Testis (tissue), 3 donors: ENCODE results near the gene SLC4A5. TPM values are rescaled to one million over a fixed set of nuclear protein-coding genes. Genes with fewer than 3 reads are reported as not detected.

Experiments used
- DNase-seq: peaks from one replicate; pipeline ENCODE4 v3.0.0-alpha.2; 2019
- H3K27ac ChIP-seq, 2 donors: fragments of 200-600 bp; sonication (generic); one replicate each; pipeline ENCODE4 v1.5.1; 2019
- H3K27me3 ChIP-seq: fragments of 200-600 bp; sonication (generic); one replicate; pipeline ENCODE4 v1.5.1; 2019
- H3K36me3 ChIP-seq: fragments of 200-600 bp; sonication (generic); one replicate; pipeline ENCODE4 v1.5.1; 2017; ENCODE audit warnings: low read depth; ENCODE audit errors: missing control alignments
- H3K4me1 ChIP-seq: fragments of 200-600 bp; sonication (generic); one replicate; pipeline ENCODE4 v1.5.1; 2019
- H3K4me3 ChIP-seq, 2 donors: fragments of 200-600 bp; sonication (generic); one replicate each; pipeline ENCODE4 v1.5.1; 2017 to 2019
- H3K9me3 ChIP-seq: fragments of 200-600 bp; sonication (generic); one replicate; pipeline ENCODE4 v1.5.1; 2017
- POLR2A ChIP-seq: fragments of 450-650 bp; IDR thresholded peaks from one replicate; pipeline ENCODE4 v1.6.1; 2017; ENCODE audit warnings: antibody characterized with exemption, mild to moderate bottlenecking, moderate library complexity
- WGBS, 2 donors: methylation state at CpG; one replicate each; pipeline ENCODE4 v1.1.5; 2018; 5-methylcytosine and 5-hydroxymethylcytosine counted together
- intact Hi-C: fragments of 100-400 bp; cut with DNase I; formaldehyde crosslinking; loops from one replicate; pipeline ENCODE4 v1.15.1; 2023; ENCODE audit warnings: low total_unique reads
- polyA plus RNA-seq: library from polyadenylated mRNA; stranded (reverse); fragments of 350-450 nt; fragmentation: Illumina TruSeq; extraction: RNeasy Lipid Tissue Mini Kit (QIAGEN cat#74804); gene quantifications from one replicate; pipeline ENCODE4 v1.2.3, GENCODE V29; 2014; ENCODE audit warnings: low read depth, low replicate concordance; ENCODE audit not compliant: insufficient read depth
- small RNA-seq, 2 donors: library from RNA; depleted of rRNA; stranded (forward); fragments of <200 nt; gene quantifications; one replicate each; pipeline ENCODE3, GENCODE V24; 2016
- total RNA-seq, 2 donors: library from RNA; depleted of rRNA; stranded (reverse); fragments of >200 nt; gene quantifications; one replicate each; pipeline ENCODE4 v1.2.3, GENCODE V29; 2016
- TF ChIP-seq, protein P1 (sequence below), 3 experiments: fragments of 450-650 bp in 2 of 3; fragments of 200-600 bp in 1 of 3; sonication (generic) in 1 of 3; IDR thresholded peaks; one replicate each; pipeline ENCODE4 v1.5.1; 2016 to 2019; ENCODE audit warnings: antibody characterized with exemption in 3 of 3, mild to moderate bottlenecking in 2 of 3, moderate library complexity in 1 of 3

Gene SLC4A5
- total and polyA plus RNA-seq, 3 donors from 2014 or later, result 40.3 to 188 (median 113) TPM

DNA sequence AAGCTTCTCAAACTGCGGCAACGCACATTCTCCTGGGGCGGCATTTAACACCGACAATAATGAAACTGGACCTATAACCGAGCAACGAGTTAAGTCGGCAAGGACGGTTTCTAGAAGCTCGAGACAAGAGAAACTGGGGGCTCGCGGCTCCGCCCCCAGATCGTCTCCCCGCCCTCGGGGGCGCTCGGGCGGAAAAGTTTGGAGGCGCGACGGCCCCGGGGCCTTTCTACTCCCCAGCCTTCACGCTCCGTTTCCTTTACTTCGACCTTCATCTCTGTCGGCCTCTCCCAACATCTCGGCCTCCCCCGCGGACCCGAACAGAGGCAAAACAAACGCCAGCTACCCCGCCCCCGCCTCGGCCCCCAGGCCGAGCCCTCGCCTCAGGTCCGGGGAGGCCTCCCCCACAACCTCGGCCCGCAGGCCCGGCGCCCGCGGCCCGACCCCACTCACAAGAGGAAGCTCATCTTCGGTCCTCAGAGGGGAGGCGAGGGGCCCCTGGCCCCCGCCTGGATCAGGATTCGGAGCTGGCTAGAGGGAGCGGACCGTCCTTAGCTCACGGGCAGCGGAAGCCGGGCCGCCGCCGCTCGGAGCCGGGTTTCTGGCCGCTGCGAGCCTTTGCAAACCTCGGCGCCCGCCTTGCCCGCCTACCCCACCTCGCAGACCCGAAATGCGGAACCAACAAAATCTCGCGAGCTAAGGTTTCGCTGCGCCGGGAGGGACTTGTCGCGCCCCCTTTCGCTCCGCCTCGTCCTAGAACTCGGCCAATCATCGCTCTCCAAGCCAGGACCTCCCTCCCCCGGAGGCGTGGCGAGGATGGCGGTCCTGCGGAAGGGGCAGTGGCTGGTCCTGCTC, 164.8 kb downstream of the SLC4A5 start, which contains the start of gene MOB1A:
MOB1A (minus strand) TSS at position 669 of the 852 bp plus-strand sequence; CDS start at position 464, 205 bp downstream.
- 0 to 1% methylated on average over 35 to 80 of the region's 84 CpGs for WGBS, 2 donors
- peak within 1 kb of the TSS; percentile 93 to 94 for H3K27ac ChIP-seq
- peaks cover 19% of the 10 kb centered on the region for H3K4me1 ChIP-seq
- DNase-seq, result peak; percentile 99
- H3K9me3 ChIP-seq, result no peaks in the 10 kb centered on the region
- peak within 1 kb of the TSS; percentile 96 to 99 for H3K4me3 ChIP-seq
- intact Hi-C loops, result no loop called here
- no peaks in the 10 kb centered on the region for H3K27me3 ChIP-seq
- no peaks in the 10 kb centered on the region for H3K36me3 ChIP-seq
- TF ChIP-seq POLR2A, result peak; percentile 52
- TF ChIP-seq, protein P1, sequence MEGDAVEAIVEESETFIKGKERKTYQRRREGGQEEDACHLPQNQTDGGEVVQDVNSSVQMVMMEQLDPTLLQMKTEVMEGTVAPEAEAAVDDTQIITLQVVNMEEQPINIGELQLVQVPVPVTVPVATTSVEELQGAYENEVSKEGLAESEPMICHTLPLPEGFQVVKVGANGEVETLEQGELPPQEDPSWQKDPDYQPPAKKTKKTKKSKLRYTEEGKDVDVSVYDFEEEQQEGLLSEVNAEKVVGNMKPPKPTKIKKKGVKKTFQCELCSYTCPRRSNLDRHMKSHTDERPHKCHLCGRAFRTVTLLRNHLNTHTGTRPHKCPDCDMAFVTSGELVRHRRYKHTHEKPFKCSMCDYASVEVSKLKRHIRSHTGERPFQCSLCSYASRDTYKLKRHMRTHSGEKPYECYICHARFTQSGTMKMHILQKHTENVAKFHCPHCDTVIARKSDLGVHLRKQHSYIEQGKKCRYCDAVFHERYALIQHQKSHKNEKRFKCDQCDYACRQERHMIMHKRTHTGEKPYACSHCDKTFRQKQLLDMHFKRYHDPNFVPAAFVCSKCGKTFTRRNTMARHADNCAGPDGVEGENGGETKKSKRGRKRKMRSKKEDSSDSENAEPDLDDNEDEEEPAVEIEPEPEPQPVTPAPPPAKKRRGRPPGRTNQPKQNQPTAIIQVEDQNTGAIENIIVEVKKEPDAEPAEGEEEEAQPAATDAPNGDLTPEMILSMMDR (IDR thresholded peaks at IDR 0.05), result peak in 1 of 3 experiments; percentile 22

DNA sequence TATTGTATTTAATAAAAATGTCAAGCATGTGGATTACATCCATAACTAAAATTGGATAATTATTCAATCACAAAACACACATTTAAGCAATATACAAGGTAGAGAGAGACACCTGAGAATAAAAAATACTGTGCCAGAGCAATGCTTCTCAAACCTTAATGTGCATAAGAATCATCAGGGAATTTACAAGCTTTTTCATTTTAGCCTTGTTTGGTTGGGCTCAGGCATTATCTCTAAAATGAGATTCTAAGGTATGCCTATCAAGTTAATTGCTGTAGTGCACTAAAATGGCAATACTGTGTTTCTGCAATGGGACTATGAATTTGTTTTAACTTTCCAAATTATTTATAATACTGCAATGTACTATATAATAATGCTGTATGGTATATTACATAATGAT, 165.5 kb downstream of the SLC4A5 start:
- Histone ChIP-seq H3K27me3 (no peaks in the 10 kb centered on the region), H3K27ac (peak overlapping the region; percentile 93 to 94), H3K4me3 (peak overlapping the region; percentile 96 to 99), H3K4me1 (peaks cover 22% of the 10 kb centered on the region), H3K36me3 (no peaks in the 10 kb centered on the region), H3K9me3 (no peaks in the 10 kb centered on the region)
- TF ChIP-seq, protein P1 (IDR thresholded peaks at IDR 0.05), result no peak
- TF ChIP-seq POLR2A, result no peak
- intact Hi-C loops, result no loop called here
- no peak for DNase-seq

DNA sequence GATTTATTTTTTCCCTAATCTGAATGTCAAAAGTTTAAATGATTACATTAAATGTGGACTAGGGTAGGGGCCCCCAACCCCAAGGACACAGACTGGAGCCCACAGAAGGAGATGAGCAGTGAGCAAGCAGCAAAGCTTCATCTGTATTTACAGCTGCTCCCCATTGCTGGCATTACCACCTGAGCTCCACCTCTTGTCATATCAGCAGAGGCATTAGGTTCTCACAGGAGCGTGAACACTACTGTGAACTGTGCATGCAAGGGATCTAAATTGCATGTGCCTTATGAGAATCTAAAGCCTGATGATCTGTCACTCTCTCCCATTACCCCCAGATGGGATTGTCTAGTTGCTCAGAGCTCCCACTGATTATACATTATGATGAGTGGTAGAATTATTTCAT, 168.3 kb downstream of the SLC4A5 start:
- no peaks in the 10 kb centered on the region for H3K27me3 ChIP-seq
- no peaks in the 10 kb centered on the region for H3K9me3 ChIP-seq
- intact Hi-C loops, result no loop called here
- no peak for DNase-seq
- TF ChIP-seq, protein P1 (IDR thresholded peaks at IDR 0.05), result no peak
- TF ChIP-seq POLR2A, result no peak
- no peak overlapping the region for H3K27ac ChIP-seq
- H3K4me3 ChIP-seq, result no peak overlapping the region
- WGBS, 2 donors, result 77 to 89% methylated on average over 1 of the region's 1 CpG
- H3K4me1 ChIP-seq, result peaks cover 22% of the 10 kb centered on the region
- no peaks in the 10 kb centered on the region for H3K36me3 ChIP-seq

DNA sequence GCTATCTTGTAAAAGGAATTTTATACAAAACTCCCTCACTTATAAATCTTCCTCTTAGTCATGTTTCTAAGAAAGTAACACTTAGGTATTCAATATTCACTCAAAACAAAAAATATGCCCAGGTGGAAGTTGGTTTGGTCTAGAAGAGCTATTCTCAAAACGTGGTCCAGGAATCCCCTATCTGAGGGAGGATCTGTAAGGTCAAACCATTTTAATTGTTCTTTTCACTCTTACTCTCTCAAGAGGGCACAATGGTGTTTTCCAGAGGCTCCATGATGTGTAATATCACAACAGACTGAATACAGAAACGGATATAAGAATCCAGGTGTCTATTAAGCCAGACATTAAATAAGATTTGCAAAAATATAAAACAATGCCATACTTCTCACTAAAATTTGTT, 174.5 kb downstream of the SLC4A5 start:
- intact Hi-C loops, result no loop called here
- Histone ChIP-seq H3K4me1 (peaks cover 3% of the 10 kb centered on the region), H3K36me3 (no peaks in the 10 kb centered on the region), H3K27me3 (no peaks in the 10 kb centered on the region), H3K9me3 (no peaks in the 10 kb centered on the region), H3K4me3 (no peak overlapping the region), H3K27ac (no peak overlapping the region)
- TF ChIP-seq, protein P1 (IDR thresholded peaks at IDR 0.05), result no peak
- TF ChIP-seq POLR2A, result no peak
- 63 to 71% methylated on average over 2 of the region's 2 CpGs for WGBS, 2 donors
- no peak for DNase-seq

Small RNAs within 50 kb of the gene (small RNA-seq; reads per million reads assigned to genes)
- 0 reads per million in 2 donors for gene RNU6-542P
- 0 reads per million in 2 donors for gene TAF13P2

Other genes starting within 250 kb of the SLC4A5 start
- 10 to 100 TPM; 40.2 to 56.2 TPM for gene BOLA3, start 195.5 kb downstream of the SLC4A5 start, total RNA-seq
- 41.9 TPM for gene BOLA3, start 195.5 kb downstream of the SLC4A5 start, polyA plus RNA-seq
- gene MOB1A, start 164.5 kb downstream of the SLC4A5 start, total RNA-seq, result 10 to 100 TPM; 66.0 to 66.4 TPM
- gene MOB1A, start 164.5 kb downstream of the SLC4A5 start, polyA plus RNA-seq, result 73.9 TPM
- gene MTHFD2, start 144.8 kb downstream of the SLC4A5 start, total RNA-seq, result 10 to 100 TPM; 19.0 to 23.2 TPM
- 39.3 TPM for gene MTHFD2, start 144.8 kb downstream of the SLC4A5 start, polyA plus RNA-seq
- 100 to 1,000 TPM; 321 to 403 TPM for gene DCTN1, start 36.9 kb upstream of the SLC4A5 start, total RNA-seq
- 277 TPM for gene DCTN1, start 36.9 kb upstream of the SLC4A5 start, polyA plus RNA-seq
- gene C2orf81, start 78.2 kb upstream of the SLC4A5 start, total RNA-seq, result 10 to 100 TPM; 10.4 to 15.7 TPM
- 23.1 TPM for gene C2orf81, start 78.2 kb upstream of the SLC4A5 start, polyA plus RNA-seq
- gene WDR54, start 78.3 kb upstream of the SLC4A5 start, total RNA-seq, result 10 to 100 TPM; 27.5 to 31.7 TPM
- 90.6 TPM for gene WDR54, start 78.3 kb upstream of the SLC4A5 start, polyA plus RNA-seq
- gene RTKN, start 98.5 kb upstream of the SLC4A5 start, total RNA-seq, result 10 to 100 TPM; 11.1 to 12.8 TPM
- 8.8 TPM for gene RTKN, start 98.5 kb upstream of the SLC4A5 start, polyA plus RNA-seq
- gene INO80B, start 111.7 kb upstream of the SLC4A5 start, total RNA-seq, result 10 to 100 TPM; 23.1 to 27.9 TPM
- 59.3 TPM for gene INO80B, start 111.7 kb upstream of the SLC4A5 start, polyA plus RNA-seq
- 10 to 100 TPM; 73.8 to 84.3 TPM for gene WBP1, start 115.0 kb upstream of the SLC4A5 start, total RNA-seq
- 80.8 TPM for gene WBP1, start 115.0 kb upstream of the SLC4A5 start, polyA plus RNA-seq
- gene MOGS, start 122.0 kb upstream of the SLC4A5 start, total RNA-seq, result 10 to 100 TPM; 44.8 to 45.7 TPM
- 41.3 TPM for gene MOGS, start 122.0 kb upstream of the SLC4A5 start, polyA plus RNA-seq
- 10 to 100 TPM; 23.6 to 46.0 TPM for gene MRPL53, start 129.3 kb upstream of the SLC4A5 start, total RNA-seq
- gene MRPL53, start 129.3 kb upstream of the SLC4A5 start, polyA plus RNA-seq, result 64.8 TPM
- gene CCDC142, start 139.6 kb upstream of the SLC4A5 start, total RNA-seq, result 10 to 100 TPM; 29.4 to 30.2 TPM
- 15.5 TPM for gene CCDC142, start 139.6 kb upstream of the SLC4A5 start, polyA plus RNA-seq
- gene TTC31, start 139.7 kb upstream of the SLC4A5 start, total RNA-seq, result 10 to 100 TPM; 30.1 to 36.2 TPM
- 19.6 TPM for gene TTC31, start 139.7 kb upstream of the SLC4A5 start, polyA plus RNA-seq
- gene LBX2, start 156.2 kb upstream of the SLC4A5 start, total RNA-seq, result 1 to 10 TPM in 1 of 2 donors, not detected in 1; 1.4 TPM
- 0.33 TPM for gene LBX2, start 156.2 kb upstream of the SLC4A5 start, polyA plus RNA-seq
- gene PCGF1, start 164.3 kb upstream of the SLC4A5 start, total RNA-seq, result 10 to 100 TPM; 17.0 to 20.1 TPM
- gene PCGF1, start 164.3 kb upstream of the SLC4A5 start, polyA plus RNA-seq, result 25.3 TPM
- gene TLX2, start 171.0 kb upstream of the SLC4A5 start, total RNA-seq, result 1 to 10 TPM; 1.3 to 4.5 TPM
- 1.1 TPM for gene TLX2, start 171.0 kb upstream of the SLC4A5 start, polyA plus RNA-seq
- under 1 TPM in 1 of 2 donors, not detected in 1; 0.43 TPM for gene DQX1, start 182.8 kb upstream of the SLC4A5 start, total RNA-seq
- 0.86 TPM for gene DQX1, start 182.8 kb upstream of the SLC4A5 start, polyA plus RNA-seq
- 100 to 1,000 TPM; 141 to 169 TPM for gene AUP1, start 186.3 kb upstream of the SLC4A5 start, total RNA-seq
- 107 TPM for gene AUP1, start 186.3 kb upstream of the SLC4A5 start, polyA plus RNA-seq
- 10 to 100 TPM; 36.5 to 46.8 TPM for gene HTRA2, start 186.5 kb upstream of the SLC4A5 start, total RNA-seq
- 45.8 TPM for gene HTRA2, start 186.5 kb upstream of the SLC4A5 start, polyA plus RNA-seq
- gene LOXL3, start 210.5 kb upstream of the SLC4A5 start, total RNA-seq, result 10 to 100 TPM; 13.1 to 15.2 TPM
- gene LOXL3, start 210.5 kb upstream of the SLC4A5 start, polyA plus RNA-seq, result 10.5 TPM
- 10 to 100 TPM; 11.2 to 19.3 TPM for gene DOK1, start 211.3 kb upstream of the SLC4A5 start, total RNA-seq
- 9.3 TPM for gene DOK1, start 211.3 kb upstream of the SLC4A5 start, polyA plus RNA-seq